ENCODE data around the gene RBM4B.

- no peak for TF ChIP-seq POLR2A (IDR thresholded peaks at IDR 0.05)
- no peak for TF ChIP-seq POLR2AphosphoS5 (IDR thresholded peaks at IDR 0.05)
- no peak for TF ChIP-seq CTCF (IDR thresholded peaks at IDR 0.05)
- TF ChIP-seq EP300 (IDR thresholded peaks at IDR 0.05): no peak
Measured at GRCh38 chr11:66721939-66722338, 44.3 kb upstream of the RBM4B start.

Measured in upper lobe of left lung (tissue), 4 donors.